GM21367 (cell line): ENCODE results near the gene FTSJ1.
"Not testable (repeated sequence)": the region's sequence is repeated elsewhere in the genome, so short reads cannot be mapped to it uniquely, and the experiment has no call there.

ENCODE experiments used
- ATAC-seq: cut with Tn5 transposase; IDR thresholded peaks from one replicate; pipeline ENCODE4 v1.9.1; 2021; ENCODE audit not compliant: unreplicated experiment

The FTSJ1 gene

GRCh38 chrX:48475774-48476577 is at the start of gene FTSJ1:
FTSJ1 (plus strand) TSS chrX:48476199; CDS start chrX:48478048, 1,849 bp downstream.
- ATAC-seq: peak; percentile 65

- not testable (repeated sequence) for ATAC-seq
These were observed 48.8 kb upstream of the FTSJ1 start for GRCh38 chrX:48427027-48427716.

- ATAC-seq: not testable (repeated sequence)
These were observed 46.4 kb upstream of the FTSJ1 start for GRCh38 chrX:48429606-48430005.

GRCh38 chrX:48430166-48430565 is 45.8 kb upstream of the FTSJ1 start:
- not testable (repeated sequence) for ATAC-seq

GRCh38 chrX:48433713-48434112 is 42.3 kb upstream of the FTSJ1 start:
- not testable (repeated sequence) for ATAC-seq

GRCh38 chrX:48447201-48447600 is 28.8 kb upstream of the FTSJ1 start:
- ATAC-seq: not testable (repeated sequence)

GRCh38 chrX:48450076-48450475 is 25.9 kb upstream of the FTSJ1 start:
- no peak for ATAC-seq

GRCh38 chrX:48451708-48452107 is 24.3 kb upstream of the FTSJ1 start:
- ATAC-seq: no peak

- ATAC-seq: no peak
These were observed 19.2 kb upstream of the FTSJ1 start for GRCh38 chrX:48456628-48457331.

GRCh38 chrX:48458711-48459110 is 17.3 kb upstream of the FTSJ1 start:
- ATAC-seq: no peak

GRCh38 chrX:48459483-48459882 is 16.5 kb upstream of the FTSJ1 start:
- no peak for ATAC-seq

- ATAC-seq: no peak
These were observed 16.0 kb upstream of the FTSJ1 start for GRCh38 chrX:48460031-48460430.

GRCh38 chrX:48460606-48461005 is 15.4 kb upstream of the FTSJ1 start:
- ATAC-seq: no peak

- no peak for ATAC-seq
These were observed 14.2 kb upstream of the FTSJ1 start for GRCh38 chrX:48461830-48462229.

GRCh38 chrX:48465336-48465933 is 10.6 kb upstream of the FTSJ1 start:
- ATAC-seq: no peak

- ATAC-seq: no peak
These were observed 9.3 kb upstream of the FTSJ1 start for GRCh38 chrX:48466696-48467095.

- ATAC-seq: no peak
These were observed 8.7 kb upstream of the FTSJ1 start for GRCh38 chrX:48467281-48467761.

- ATAC-seq: no peak
These were observed 7.7 kb upstream of the FTSJ1 start for GRCh38 chrX:48468247-48468671.

- no peak for ATAC-seq
These were observed 7.0 kb upstream of the FTSJ1 start for GRCh38 chrX:48468693-48469691.
